ENCODE measurements around the gene APOBEC3A.
"Not testable (repeated sequence)": the region's sequence is repeated elsewhere in the genome, so short reads cannot be mapped to it uniquely, and the experiment has no call there.

Gene APOBEC3A

DNA sequence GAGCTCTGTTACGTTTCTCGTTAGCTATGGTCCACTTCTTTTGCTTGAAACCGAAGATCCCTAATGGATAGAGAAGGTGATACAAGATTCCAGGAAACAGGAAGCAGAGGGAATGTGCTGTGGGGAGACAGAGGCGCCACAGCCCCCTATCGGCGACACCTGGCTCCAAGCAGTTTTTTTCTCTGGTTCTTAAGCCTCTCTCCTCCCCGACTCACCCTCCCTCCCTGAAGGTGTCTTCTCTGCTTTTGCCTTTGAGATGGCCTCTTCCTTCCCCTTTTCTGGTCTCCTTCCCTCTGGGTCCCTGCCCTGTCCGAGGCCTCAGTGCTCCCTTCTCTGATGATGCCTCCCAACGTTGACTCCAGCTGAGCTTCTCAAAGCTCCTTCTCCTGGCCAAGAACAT lies 14.2 kb upstream of the APOBEC3A start:
- DNase-seq (ENCODE audit: low spot score), result no peak

DNA sequence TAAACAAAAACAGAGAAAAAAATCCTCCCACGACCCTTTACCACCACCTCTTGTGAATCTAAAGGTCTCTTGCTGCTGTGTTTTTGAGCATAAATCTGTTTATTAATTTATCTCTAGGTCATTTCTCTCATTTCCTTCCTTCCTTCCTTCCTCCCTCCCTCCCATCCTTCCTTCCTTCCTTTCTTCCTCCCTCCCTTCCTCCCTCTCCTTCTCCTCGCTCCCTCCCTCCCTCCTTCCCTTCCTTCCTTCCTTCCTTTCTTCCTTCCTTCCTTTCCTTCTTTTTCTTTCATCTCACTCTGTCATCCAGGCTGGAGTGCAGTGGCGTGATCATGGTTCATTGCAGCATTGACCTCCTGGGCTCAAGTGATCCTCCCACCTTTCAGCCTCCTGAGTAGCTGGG lies 13.5 kb upstream of the APOBEC3A start:
- DNase-seq (ENCODE audit: low spot score), result no peak

DNA sequence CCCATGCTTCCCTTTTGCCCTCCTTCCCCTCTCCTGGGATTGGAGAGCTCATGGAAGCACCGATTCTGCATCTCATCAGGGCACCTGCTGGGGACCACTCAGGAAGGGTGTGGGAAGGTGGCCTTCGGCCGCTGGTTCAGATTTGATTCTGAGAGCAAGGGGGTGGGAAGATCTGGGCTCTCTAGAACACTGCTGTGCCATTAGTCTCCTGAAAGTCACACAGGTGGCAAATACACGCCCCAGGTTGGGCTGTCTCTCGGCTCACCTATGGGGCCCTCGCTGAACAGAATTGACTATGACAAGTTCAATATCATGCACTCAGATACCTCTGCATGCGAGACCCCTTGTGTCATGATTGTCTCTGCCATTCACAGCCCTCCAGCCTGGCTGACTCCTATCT lies 12.8 kb upstream of the APOBEC3A start:
- DNase-seq (ENCODE audit: low spot score), result no peak

DNA sequence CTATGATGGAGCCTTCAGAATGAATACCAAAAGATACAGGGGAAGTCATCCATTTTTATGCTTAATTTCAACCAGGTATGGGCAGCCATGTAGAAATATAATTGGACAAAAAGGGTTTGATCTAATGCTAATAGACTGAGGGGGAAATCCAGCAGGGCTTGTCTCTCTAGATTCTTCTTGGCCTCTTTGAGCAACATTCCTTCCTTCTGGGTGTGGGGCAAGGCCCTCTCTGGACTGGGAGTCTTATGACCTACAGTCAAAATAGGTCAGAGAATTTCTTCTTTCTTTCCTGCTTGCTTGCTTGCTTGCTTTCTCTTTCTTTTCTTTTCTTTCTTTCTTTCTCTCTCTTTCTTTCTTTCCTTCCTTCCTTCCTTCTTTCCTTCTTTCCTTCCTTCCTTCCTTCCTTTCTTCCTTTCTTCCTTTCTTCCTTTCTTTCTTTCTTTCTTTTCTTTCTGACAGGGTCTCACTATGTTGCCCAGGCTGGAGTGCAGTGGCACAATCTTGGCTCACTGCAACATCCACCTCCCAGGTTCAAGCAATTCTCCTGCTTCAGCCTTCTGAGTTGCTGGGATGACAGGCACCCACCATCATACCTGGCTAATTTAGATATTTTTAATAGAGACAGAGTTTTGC lies 11.6 kb upstream of the APOBEC3A start:
- DNase-seq (ENCODE audit: low spot score), result not testable (repeated sequence)

DNA sequence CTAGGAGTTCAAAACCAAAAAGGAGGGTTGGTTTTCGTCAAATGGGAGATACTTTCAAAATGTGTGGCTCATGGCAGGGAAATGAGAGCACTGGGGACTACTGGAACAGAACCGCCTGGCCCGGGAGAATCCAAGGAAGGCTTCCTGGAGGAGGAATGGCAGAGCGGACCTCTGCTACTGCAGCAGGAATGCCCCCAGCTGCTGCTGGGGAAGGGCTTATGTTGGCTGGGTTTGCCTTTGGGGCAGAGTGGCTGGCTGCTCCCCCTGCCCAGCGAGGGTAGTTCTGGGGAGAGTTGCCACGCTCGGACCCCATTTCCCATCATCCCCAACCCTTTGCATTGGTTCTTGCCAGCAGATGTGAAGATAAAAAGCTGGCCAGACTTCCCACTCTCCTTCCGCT lies 10.6 kb upstream of the APOBEC3A start:
- no peak for DNase-seq (ENCODE audit: low spot score)

DNA sequence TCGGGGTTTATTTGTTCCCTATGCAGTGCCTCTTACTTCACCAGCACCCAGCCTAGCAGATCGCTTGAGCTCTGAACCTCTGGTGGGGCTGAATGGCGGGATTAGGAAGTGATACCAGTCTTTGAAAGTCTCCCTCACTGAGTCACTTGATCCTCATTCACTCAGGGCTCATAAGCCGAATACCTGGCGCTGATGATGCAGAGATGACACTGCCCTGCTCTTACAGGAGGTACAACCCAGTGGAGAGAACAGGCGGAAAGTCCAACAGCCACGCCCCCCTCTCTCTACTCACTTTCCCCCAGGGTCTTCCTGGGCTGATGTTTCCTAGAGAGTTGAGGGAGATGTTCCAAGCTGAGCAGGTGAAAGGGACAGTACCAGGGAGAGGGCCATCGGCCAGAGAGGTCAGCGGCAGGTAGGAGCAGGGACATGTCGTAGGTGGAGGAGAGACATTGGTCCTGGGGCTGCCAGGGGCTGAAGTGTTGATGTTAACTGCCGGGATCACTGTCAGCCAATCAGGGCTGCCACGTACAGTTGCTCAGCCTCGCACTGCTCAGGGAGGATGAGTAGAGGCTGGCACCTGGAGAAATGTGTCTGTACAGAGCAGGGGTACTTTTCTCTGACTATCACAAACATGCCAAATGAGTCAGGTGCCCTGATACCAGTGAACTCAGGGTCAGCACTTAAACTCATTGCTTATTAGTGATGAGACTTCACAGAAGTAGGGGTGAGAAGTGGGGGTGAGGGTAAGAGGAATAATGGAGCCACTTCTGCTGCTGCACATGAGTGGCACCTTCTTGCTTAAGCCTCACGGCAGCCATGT lies 9.9 kb upstream of the APOBEC3A start:
- DNase-seq (ENCODE audit: low spot score), result no peak

DNA sequence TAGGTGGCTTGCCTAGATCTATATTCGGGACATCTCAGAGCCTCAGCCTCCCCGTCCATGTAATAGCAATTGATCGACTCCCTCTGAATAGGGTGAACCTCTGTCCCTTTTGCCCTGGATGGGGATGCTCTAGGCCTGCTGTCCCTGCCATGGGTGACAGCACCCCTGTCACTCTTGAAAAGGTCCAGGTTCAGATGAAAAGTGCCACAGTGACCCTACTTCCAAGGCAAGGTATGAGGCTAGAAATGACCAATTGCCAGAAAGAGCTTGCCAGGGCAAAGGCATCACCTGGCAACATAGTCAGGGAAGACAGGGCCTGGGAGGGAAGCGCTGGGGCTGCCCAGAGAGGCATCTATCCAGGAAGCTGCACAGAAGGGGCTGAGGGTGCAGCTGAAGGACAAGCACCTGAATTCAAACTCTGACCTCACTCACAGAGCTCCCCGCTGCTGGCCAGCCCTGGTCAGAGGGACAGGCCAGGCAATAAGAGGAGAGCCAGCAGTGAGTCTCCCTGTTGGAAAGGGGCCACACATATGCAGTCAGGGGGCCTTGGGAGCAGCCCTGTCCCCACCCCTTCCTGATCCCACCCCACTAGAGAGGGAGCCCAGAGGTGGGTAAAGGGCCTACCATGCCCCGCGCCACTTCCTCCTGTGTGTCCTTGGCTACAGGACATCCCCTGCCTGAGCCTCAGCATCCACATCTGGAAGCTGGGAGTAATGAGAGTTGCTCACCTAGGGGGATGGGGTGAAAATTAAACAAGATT lies 9.0 kb upstream of the APOBEC3A start:
- no peak for DNase-seq (ENCODE audit: low spot score)

DNA sequence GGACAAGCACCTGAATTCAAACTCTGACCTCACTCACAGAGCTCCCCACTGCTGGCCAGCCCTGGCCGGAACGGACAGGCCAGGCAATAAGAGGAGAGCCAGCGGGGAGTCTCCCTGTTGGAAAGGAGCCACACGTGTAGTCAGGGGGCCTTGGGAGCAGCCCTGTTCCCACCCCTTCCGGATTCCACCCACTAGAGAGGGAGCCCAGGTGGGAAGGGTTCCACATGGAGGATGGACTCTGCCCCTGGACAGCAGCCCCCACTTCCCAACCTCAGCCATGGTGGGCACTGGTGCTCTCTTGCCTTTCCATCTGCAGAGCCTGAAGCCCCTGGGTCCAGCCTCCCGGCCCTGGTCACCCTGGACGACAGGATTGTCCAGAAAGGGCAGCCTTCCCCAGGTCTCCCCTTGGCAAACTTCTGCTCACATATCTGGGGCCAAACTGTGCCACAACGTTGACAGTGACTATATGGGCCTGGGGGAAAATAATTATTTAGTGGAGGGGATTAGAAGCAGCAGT lies 7.5 kb upstream of the APOBEC3A start:
- DNase-seq (ENCODE audit: low spot score), result no peak

DNA sequence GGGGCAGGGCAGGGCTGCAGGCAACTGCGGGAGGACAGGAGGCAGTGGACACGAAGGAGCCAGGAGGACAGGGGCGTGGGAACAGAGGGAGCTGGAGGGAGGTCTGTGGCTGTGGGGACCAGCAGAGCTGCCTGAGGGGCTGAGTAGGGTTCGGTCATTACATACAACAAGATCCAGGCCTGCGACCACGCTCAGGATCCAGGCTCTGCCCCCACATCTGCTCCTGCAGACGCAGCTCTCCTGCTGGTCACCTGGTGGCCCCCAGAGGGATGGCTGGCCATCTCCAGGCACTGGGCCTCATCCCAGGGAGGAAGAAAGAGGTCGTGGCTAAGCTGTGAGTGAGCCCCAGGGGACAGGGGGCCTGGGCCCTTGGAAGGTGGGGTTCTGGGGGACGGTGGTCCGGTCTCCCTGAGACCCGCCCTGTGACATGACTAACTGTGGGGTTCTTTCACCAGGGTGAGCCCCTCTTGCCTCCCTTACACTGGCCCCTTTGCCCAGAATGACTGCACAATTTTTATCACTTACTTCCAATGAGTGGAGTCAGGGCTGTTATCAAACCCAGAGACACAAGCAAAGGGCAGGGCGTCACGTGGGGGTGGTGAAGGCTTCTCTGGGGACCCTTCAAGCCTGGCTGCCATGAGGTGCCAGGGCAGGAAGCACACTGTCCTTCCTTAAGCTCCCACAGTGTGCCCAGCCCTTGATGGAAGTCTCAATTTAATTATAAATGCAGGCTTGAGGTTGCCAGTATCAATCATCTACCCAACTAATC lies 6.7 kb upstream of the APOBEC3A start:
- DNase-seq (ENCODE audit: low spot score), result no peak

DNA sequence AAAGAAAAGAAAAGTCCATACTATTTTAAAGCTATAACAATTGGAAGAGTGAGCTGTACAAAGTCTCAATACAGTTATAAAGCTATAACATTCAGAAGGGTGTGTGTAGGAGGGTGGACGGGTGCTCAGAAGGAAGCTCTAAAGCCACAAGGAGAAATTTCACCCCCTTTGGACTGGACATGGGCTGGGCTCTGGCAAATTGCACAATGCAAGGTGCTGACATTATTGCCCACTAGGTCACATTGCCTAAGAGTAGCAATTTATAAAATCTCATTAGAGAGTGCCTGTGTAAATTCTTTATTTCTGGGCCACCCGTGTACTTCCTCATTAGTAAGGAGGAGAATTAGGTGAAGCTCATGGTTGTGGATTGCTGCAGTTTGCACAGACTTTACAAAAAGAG lies 5.7 kb upstream of the APOBEC3A start:
- no peak for DNase-seq (ENCODE audit: low spot score)

DNA sequence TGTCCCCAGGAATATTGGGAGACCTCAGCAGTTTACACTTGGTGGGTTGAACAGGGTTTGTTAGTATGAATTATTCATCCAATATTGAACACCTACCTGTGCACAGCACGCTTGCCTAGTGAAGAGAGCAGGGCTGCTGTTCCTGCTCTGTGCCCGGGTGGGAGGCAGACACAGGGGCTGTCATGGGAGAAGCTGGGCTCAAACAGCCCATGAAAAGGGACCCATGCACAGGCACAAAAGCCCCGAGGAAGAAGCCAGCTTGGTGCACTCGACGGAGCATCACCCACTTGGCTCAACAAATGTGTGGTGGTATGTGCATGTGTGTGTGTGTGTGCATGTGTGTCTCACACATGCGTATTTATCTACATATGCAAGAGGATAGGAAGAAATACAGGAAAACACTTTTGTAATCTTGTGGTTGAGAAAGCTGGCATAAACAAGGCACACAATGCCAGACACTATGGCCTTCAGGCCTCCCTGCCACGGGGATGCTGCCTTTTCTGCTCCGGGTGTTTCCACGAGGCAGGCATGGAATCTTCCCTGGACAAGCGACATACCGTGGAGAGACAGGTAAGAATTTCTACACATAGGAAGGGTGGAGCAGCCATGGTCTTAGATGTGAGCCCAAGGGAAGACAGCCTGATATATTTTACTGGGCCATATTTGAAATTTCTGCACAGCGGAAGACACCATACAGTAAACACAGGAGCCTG lies 5.0 kb upstream of the APOBEC3A start:
- no peak for DNase-seq (ENCODE audit: low spot score)

DNA sequence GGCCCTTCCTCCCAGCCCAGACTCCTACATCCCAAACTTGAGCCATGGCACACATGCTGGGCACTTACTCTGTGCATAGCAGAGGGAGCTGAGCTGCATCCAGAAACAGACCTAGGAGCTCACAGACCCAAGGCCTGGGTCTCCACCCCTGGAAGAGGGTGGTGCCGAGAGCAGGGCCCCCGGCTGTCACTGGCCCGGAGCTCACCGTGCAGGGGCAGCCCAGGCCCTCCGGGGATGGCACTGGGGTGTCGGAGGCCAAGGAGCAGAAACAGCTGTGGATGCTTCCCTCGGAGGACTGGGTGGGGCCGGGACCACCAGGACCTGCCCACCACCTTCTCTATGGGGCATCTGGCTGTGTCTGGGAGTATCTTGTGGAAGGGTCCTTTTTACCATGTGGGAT lies 4.3 kb upstream of the APOBEC3A start:
- DNase-seq (ENCODE audit: low spot score), result no peak

DNA sequence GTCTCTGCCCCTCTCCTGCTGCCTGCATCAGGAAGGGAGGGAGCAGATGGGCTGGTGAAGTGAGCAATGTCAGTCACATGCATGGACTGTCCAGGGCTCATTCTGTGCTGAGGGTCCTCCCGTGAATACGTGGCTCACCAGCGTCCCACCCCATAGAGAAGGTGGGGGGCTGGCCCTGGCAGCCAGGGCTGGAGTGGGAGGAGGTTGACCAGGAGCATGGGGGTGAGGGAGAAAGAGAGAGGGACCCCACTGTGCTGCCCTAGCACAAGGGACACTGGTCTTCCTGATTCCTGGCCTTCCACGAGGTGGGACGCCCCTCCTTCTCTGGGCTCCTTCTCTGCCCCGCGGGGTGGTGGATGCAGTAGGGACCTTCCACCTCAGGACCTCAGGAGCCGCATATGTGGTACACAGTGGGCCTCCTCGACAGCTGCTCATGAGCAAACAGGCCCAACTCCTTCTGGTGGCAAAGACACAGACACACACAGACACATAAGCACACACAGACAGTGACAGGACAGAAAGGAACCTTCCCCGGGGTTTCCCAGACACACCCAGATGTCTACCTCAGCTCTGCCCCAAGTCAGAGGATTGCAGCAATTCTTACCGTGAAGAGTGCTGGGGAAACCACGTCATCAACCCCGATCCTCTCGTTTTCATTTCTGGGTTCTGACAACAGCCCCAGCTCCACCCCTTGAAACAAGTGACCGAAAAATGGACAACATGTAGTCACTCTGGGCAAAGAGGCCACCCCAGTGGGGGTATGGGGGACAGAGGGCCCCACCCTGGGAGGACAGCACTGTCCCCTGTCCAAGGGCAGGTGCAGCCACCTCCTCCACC lies 3.6 kb upstream of the APOBEC3A start:
- peak; percentile 65 for DNase-seq (ENCODE audit: low spot score)

DNA sequence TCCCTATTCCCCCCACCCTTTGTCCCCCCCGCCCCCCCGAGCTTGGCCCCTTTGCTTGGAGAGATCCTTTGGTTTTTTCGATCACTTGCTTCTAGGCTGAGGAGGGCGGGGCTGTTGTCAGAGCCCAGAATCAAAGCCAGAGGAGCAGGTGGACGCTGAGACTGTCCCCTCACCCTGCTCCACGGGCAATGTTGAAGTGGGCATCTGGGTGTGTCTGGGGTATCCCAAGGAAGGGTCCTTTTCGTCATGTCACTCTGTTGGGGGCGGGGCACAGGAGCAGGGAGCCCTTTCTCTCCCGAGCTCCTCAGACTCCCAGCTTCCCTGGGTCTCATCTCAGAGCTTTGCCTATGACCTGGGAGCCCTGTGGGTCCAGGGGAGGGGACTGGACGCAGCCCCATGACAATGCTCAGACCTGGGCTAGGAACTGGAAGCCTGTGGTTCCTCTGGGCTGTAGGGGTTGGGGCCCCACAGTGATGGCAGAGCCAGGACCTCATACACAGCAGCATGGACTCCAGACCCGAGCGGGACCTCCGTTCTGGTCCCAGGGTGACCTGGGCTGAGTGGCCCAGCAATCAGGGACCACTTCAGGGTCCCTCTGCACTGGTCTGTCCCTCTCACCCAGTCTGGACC lies 2.9 kb upstream of the APOBEC3A start:
- no peak for DNase-seq (ENCODE audit: low spot score)

DNA sequence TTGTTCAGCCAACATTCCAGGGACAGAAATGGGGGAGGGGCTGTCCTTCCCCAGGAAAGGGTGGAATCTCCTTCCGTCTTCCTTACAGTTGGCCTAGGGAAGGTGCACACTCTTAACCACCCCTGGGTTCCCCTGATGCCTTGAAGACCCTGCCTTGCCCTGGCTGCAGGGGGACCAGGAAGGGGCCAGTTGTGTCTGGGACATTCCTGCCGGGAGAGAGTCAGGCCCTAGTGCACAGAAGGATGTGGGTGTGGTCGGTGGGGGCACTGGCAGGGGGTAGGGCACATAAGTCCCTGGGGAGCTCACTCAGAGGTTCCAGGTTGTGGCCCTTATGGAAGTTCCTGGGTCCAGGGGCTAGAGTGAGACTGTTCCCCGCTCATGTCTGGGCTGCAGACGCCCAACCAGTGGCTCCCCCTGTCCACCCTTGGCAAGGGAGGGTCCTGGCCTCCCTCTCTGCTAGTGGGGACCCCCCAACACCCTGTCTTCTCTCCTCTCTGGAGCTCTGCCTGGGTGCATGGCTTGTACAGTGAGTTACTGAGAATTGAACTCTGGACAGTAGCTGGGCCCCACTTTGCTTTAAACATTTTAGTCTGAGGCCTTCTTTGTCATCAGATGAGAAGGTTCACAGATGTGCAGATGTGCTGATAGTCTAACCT lies 2.0 kb upstream of the APOBEC3A start:
- DNase-seq (ENCODE audit: low spot score), result no peak

DNA sequence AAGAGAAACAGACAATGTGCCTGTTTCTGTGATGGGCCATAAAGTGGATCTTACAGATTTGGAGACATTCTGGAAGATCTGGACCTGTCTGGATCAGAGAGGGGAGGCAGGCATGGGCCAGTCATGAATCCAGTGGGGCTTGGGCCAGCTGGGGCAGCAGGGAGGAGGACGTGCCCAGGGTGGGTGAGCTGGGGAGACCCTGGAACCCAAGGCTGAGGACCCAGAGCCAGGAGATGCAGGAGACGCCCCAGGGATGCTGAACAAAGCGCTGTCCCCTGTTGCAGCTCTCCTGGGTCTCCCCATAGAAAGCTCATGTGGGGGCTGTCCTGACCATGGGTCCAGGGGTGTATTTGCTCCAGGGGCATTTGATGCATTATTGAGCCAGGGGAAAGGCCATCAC lies 1.5 kb upstream of the APOBEC3A start:
- DNase-seq (ENCODE audit: low spot score), result no peak

DNA sequence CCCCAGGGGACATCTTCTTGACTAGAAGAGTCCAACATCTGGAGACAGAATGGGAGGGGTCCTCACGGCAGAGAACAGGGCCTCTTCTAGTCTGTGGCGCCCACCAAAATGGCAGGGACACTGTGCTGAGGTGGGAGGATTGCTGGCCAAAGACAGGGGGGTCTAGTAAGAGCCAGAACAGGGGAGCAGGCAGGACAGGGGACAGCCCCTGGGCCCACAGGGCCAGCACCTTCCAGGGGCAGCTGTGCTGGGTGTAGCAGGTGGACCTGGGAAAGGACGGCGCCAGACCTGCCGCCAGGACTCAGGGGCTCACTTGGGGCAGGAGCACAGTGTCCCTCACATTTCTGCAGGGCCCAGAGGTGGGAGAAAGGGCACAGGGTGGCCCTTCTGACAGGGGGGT lies 858 bp upstream of the APOBEC3A start:
- no peak for DNase-seq (ENCODE audit: low spot score)

DNA sequence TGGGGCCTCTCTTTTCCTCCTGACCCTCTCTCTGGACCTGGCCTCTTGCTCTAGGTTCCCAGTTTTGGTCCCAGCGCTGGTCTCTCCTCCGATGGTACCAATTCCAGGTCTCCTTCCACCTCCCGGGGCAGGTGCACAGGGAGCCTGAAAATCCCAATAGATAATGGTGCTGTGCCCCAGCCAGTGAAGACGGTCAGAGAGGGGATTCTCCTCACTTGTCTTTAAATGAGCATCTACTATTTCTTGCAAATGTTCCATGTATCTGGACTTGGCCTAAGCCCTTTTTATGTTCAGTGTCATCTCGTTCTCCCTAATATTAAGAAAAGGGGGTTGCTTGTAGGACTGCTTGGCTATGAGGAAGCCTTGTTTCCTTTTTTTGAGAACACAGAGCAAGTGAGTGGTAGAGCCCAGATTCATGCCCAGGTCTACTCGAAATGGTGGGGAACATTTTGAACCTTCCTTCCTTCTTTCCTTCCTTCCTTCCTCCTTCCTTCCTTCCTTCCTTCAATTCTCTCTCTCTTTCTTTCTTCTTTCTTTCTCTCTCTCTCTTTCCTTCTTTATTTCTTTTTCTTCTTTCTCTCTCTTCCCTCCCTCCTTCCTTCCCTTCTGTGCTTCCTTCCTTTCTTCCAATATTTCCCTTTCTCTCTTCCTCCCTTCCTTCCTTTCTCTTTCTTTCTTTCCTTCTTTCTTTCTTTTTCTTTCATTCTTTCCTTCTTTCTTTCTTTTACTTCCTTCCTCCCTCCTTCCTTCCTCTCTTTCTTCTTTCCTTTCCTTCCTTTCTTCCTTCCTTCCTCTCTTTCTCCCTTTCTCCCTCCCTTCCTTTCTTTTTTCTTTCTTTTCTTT lies 620 bp downstream of the APOBEC3A start:
- DNase-seq (ENCODE audit: low spot score), result no peak

DNA sequence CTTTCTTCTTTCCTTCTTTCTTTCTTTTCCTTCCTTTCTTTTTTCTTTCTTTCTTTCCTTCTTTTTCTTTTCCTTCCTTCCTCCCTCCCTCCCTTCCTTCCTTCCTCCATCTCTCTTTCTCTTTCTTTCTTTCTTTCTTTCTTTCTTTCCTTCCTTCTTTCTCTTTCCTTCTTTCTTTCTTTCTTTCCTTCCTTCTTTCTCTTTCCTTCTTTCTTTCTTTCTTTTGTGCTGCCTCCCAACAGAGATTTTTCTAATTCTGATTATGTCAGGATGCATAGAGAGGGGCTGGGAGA lies 1.2 kb downstream of the APOBEC3A start:
- not testable (repeated sequence) for DNase-seq (ENCODE audit: low spot score)
